PFSK-1 (cell line): ENCODE data around the gene RALB.

ENCODE experiments used
- FOXP2 ChIP-seq: optimal IDR thresholded peaks from 2 replicates; pipeline ENCODE3; 2011; ENCODE audit warnings: borderline replicate concordance, control low read depth, inconsistent platforms; ENCODE audit not compliant: insufficient read depth; ENCODE audit errors: extremely low read length, extremely low read depth
- POLR2AphosphoS5 ChIP-seq: IDR thresholded peaks from 2 replicates; pipeline ENCODE4 v1.6.1; 2012; ENCODE audit warnings: low read depth, mild to moderate bottlenecking, control low read depth, low read length, moderate library complexity
- SIN3A ChIP-seq: IDR thresholded peaks from 2 replicates; pipeline ENCODE4 v1.6.1; 2012; ENCODE audit warnings: mild to moderate bottlenecking, low read length, moderate library complexity, borderline replicate concordance; ENCODE audit not compliant: insufficient read depth
- TAF1 ChIP-seq: IDR thresholded peaks from 2 replicates; pipeline ENCODE4 v1.6.1; 2012; ENCODE audit warnings: low read length, control low read depth, borderline replicate concordance; ENCODE audit not compliant: insufficient read depth

GRCh38 chr2:120203251-120204021, 49.2 kb upstream of the RALB start:
- no peak for TF ChIP-seq POLR2AphosphoS5
- no peak for TF ChIP-seq TAF1
- no peak for TF ChIP-seq FOXP2
- no peak for TF ChIP-seq SIN3A
